SK-N-MC (cell line): ENCODE data around the gene KIF16B.

ENCODE experiments used
- DNase-seq: peaks from one replicate; pipeline ENCODE4 v3.0.0-alpha.2; 2011; ENCODE audit warnings: low read depth, low spot score
- H3K27ac ChIP-seq: fragments of 200-600 bp; sonication (generic); 2 replicates; pipeline ENCODE4 v1.5.1; 2016; ENCODE audit warnings: mixed run types
- H3K36me3 ChIP-seq: fragments of 200-600 bp; sonication (generic); 2 replicates; pipeline ENCODE4 v1.6.1; 2017; ENCODE audit warnings: antibody characterized with exemption, low read length, mixed read lengths; ENCODE audit not compliant: insufficient read depth
- H3K4me3 ChIP-seq: fragments of 200-600 bp; sonication (generic); 2 replicates; pipeline ENCODE4 v1.5.1; 2016
- H3K9ac ChIP-seq: fragments of 200-600 bp; sonication (generic); 2 replicates; pipeline ENCODE4 v1.8.0; 2017; ENCODE audit warnings: mixed run types, mixed read lengths; ENCODE audit not compliant: insufficient read length
- H3K9me3 ChIP-seq: fragments of 200-600 bp; sonication (generic); 2 replicates; pipeline ENCODE4 v1.6.1; 2017; ENCODE audit warnings: low read depth, mild to moderate bottlenecking, antibody characterized with exemption, low read length, moderate library complexity, mixed read lengths
- EZH2 ChIP-seq: fragments of 200-600 bp; sonication (generic); IDR thresholded peaks from one replicate; pipeline ENCODE4 v1.6.1; 2017; ENCODE audit warnings: antibody characterized with exemption
- FOXP2 ChIP-seq: optimal IDR thresholded peaks from 2 replicates; pipeline ENCODE3; 2011; ENCODE audit warnings: mild to moderate bottlenecking, moderate library complexity; ENCODE audit not compliant: insufficient read depth; ENCODE audit errors: extremely low read length, control extremely low read depth
- POLR2AphosphoS5 ChIP-seq: IDR thresholded peaks from 2 replicates; pipeline ENCODE4 v1.6.1; 2012; ENCODE audit warnings: mild to moderate bottlenecking, low read depth, low read length, borderline replicate concordance

Gene KIF16B

GRCh38 chr20:16419138-16419715, 154.0 kb downstream of the KIF16B start:
- H3K9me3 ChIP-seq, result no peaks in the 10 kb centered on the region
- no peak overlapping the region for H3K9ac ChIP-seq
- TF ChIP-seq FOXP2, result no peak
- TF ChIP-seq EZH2, result no peak
- no peak for TF ChIP-seq POLR2AphosphoS5
- no peak overlapping the region for H3K4me3 ChIP-seq
- DNase-seq, result no peak
- no peaks in the 10 kb centered on the region; the same call in 1 of the 2 replicates for H3K36me3 ChIP-seq
- H3K27ac ChIP-seq, result no peak overlapping the region

DNA sequence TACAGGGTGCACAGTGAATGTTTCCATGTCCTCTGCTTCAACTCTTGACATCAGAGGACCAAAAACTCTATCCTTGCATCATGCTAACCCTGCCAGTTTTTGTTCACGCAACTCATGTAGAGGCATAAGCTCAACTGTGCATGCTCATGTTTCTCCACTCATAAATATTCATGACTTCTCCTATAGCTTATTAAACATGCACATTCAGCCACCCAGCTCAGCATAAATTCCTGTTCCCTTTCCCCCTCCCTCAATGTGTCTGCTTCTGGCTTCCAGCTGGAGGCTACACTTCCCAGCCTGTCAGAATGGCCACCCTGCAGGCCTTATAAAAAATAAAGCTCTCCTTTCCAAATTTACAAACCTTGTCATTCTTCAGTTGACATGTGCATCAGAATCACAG, 154.6 kb downstream of the KIF16B start:
- TF ChIP-seq FOXP2 (no peak), EZH2 (no peak), POLR2AphosphoS5 (no peak)
- H3K27ac ChIP-seq, result no peak overlapping the region
- H3K36me3 ChIP-seq, result no peaks in the 10 kb centered on the region; the same call in 1 of the 2 replicates
- H3K4me3 ChIP-seq, result no peak overlapping the region
- peak; percentile 56 for DNase-seq
- H3K9ac ChIP-seq, result no peak overlapping the region
- no peaks in the 10 kb centered on the region for H3K9me3 ChIP-seq

DNA sequence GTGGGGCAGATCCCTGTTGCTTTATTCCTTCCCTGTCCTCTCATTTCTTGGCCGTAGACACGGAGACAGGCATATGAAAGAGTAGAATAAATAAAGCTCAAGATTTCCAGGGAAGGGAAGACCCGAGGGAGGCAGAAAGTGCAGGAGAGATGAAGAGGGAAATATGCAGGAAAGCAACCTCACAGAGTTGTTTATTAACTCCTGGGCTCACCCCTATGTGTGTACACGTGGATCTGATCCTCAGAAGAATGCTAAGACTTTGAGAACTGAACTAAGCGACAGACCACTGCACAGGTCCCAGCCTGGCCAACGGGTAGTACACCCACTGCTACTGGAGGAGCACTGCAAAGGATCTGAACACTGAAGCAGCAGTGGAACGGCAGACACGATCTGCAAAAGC, 156.2 kb downstream of the KIF16B start:
- H3K27ac ChIP-seq, result no peak overlapping the region
- no peak overlapping the region for H3K9ac ChIP-seq
- TF ChIP-seq POLR2AphosphoS5 (no peak), FOXP2 (no peak), EZH2 (no peak)
- H3K36me3 ChIP-seq, result no peaks in the 10 kb centered on the region
- no peaks in the 10 kb centered on the region for H3K9me3 ChIP-seq
- no peak for DNase-seq
- H3K4me3 ChIP-seq, result no peak overlapping the region

- no peak overlapping the region for H3K27ac ChIP-seq
- no peak for DNase-seq
- no peak for TF ChIP-seq FOXP2
- no peak for TF ChIP-seq EZH2
- no peak for TF ChIP-seq POLR2AphosphoS5
These were observed 157.9 kb downstream of the KIF16B start for GRCh38 chr20:16415071-16416053.

DNA sequence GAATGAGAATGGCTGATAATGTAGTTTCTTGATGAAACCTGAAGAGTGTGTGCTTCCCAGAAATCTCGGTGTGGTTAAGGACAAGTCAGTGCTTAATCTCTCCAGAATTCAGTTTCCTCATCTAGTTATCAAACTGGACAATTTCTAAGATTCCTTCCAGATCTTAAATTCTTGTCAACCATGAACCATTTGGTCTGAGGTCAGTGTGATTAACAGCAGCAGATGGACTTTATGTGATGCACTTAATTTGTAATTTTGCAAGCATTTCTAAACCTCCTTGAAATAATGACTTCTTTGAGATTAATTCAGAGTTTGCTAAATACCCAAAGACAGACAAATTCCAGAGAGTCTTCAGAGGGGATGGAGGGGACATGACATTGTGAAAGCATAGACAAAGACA, 160.3 kb downstream of the KIF16B start:
- no peak for DNase-seq
- Histone ChIP-seq H3K4me3 (no peak overlapping the region), H3K9me3 (no peaks in the 10 kb centered on the region), H3K27ac (no peak overlapping the region), H3K9ac (no peak overlapping the region), H3K36me3 (no peaks in the 10 kb centered on the region)
- TF ChIP-seq EZH2 (no peak), POLR2AphosphoS5 (no peak), FOXP2 (no peak)

More at GRCh38 chr20:16415071-16416053, 157.9 kb downstream of the KIF16B start:
- H3K36me3 ChIP-seq, result no peaks in the 10 kb centered on the region
- no peaks in the 10 kb centered on the region for H3K9me3 ChIP-seq
- H3K9ac ChIP-seq, result no peak overlapping the region
- no peak overlapping the region for H3K4me3 ChIP-seq

DNA sequence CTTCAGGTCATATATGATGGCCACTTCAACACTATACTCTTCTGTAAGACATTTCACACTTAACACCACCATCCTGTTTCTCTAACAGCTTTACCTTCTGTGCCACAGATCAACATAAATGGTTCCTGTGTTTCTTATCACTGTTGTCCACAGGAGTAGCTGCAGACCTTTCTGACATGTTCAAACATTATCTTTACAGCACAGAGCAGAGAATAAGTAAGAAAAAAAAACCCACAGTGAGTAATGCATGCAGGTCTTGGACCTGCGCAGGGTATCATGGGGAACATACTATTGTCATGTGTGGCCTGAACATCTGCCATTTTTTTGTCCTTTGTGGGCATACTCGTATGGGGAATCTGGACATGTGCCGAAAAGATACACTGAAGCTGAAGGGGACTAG, 161.9 kb downstream of the KIF16B start:
- Histone ChIP-seq H3K27ac (no peak overlapping the region), H3K4me3 (no peak overlapping the region), H3K36me3 (no peaks in the 10 kb centered on the region), H3K9ac (no peak overlapping the region), H3K9me3 (no peaks in the 10 kb centered on the region)
- no peak for DNase-seq
- TF ChIP-seq FOXP2, result no peak
- TF ChIP-seq EZH2, result no peak
- no peak for TF ChIP-seq POLR2AphosphoS5

- H3K27ac ChIP-seq, result no peak overlapping the region
- TF ChIP-seq POLR2AphosphoS5, result no peak
- no peak for TF ChIP-seq FOXP2
- TF ChIP-seq EZH2, result no peak
- H3K9ac ChIP-seq, result no peak overlapping the region
- no peaks in the 10 kb centered on the region for H3K9me3 ChIP-seq
- no peak for DNase-seq
- H3K4me3 ChIP-seq, result no peak overlapping the region
- no peaks in the 10 kb centered on the region for H3K36me3 ChIP-seq
These were observed 162.6 kb downstream of the KIF16B start for GRCh38 chr20:16410626-16411025.

GRCh38 chr20:16408981-16409380, 164.3 kb downstream of the KIF16B start:
- no peaks in the 10 kb centered on the region for H3K9me3 ChIP-seq
- H3K4me3 ChIP-seq, result no peak overlapping the region
- no peak for TF ChIP-seq POLR2AphosphoS5
- H3K9ac ChIP-seq, result no peak overlapping the region
- no peaks in the 10 kb centered on the region for H3K36me3 ChIP-seq
- DNase-seq, result no peak
- H3K27ac ChIP-seq, result no peak overlapping the region
